Measurements from ENCODE around the gene HID1. TPM values are rescaled to one million over a fixed set of nuclear protein-coding genes. Genes with fewer than 3 reads are reported as not detected.

Gene HID1
- total RNA-seq, 1 experiment from 2014 or later = 43.8 TPM

GRCh38 chr17:75004371-75004770, 31.8 kb upstream of the HID1 start:
- intact Hi-C loops (cut with micrococcal nuclease) = no loop called here
- Histone ChIP-seq H4K20me1 (ENCODE audit: insufficient read depth) (no peaks in the 10 kb centered on the region), H3K9ac (ENCODE audit: low read length) (no peak overlapping the region), H3K4me1 (ENCODE audit: control insufficient read depth in 1 of 2, insufficient read depth in 2 of 2, low read length in 2 of 2) (peaks cover 0 to 3% of the 10 kb centered on the region in 2 experiments; a peak in 1 of 4 replicates), H3K27ac (ENCODE audit: low read depth, low read length) (no peak overlapping the region), H3K4me2 (ENCODE audit: low read length) (no peak overlapping the region), H3K36me3 (ENCODE audit: control insufficient read depth in 1 of 2, insufficient read depth in 2 of 2, low read length in 2 of 2) (peaks cover 4 to 19% of the 10 kb centered on the region in 2 experiments; a peak in 2 of 4 replicates), H3K9me3 (ENCODE audit: control insufficient read depth in 1 of 2, insufficient read depth in 1 of 2, low read depth in 1 of 2, low read length in 2 of 2) (no peaks in the 10 kb centered on the region), H3K79me2 (ENCODE audit: insufficient read depth, low read length) (no peaks in the 10 kb centered on the region), H3K4me3 (replicated peaks in 1 of 2; ENCODE audit: low read depth in 1 of 2, low read length in 2 of 2) (no peak overlapping the region), H3K9me2 (ENCODE audit: insufficient read depth) (no peaks in the 10 kb centered on the region), H2AFZ (ENCODE audit: low read depth, low read length, poor library complexity, severe bottlenecking) (no peak overlapping the region), H3K27me3 (ENCODE audit: insufficient read depth, low read length) (no peaks in the 10 kb centered on the region)
- RAD21 ChIA-PET (ENCODE audit: low non-redundant PET in 1 of 2, low total read pairs in 2 of 2, uncharacterized antibody in 2 of 2, unreplicated experiment in 2 of 2) = no interaction called here
- POLR2A ChIA-PET = no interaction called here
- CTCF ChIA-PET = interaction anchor here (4.0 kb wide), 1 partner anchor 43 kb away, joined by 32 read pairs; no protein-coding TSS in a partner anchor
- ATAC-seq = no peak
- no peak for DNase-seq (ENCODE audit: low read depth, low spot score)
- BruUV-seq (replicated peaks) = no TSS peak
- no peak for TF ChIP-seq REST (IDR thresholded peaks at IDR 0.05; ENCODE audit: low read depth)
- no peak for TF ChIP-seq ELF1 (IDR thresholded peaks at IDR 0.05; ENCODE audit: borderline replicate concordance, low read depth)
- no peak for TF ChIP-seq ZBTB33 (IDR thresholded peaks at IDR 0.05; ENCODE audit: extremely low read depth, insufficient replicate concordance, low read length)
- no peak for TF ChIP-seq ZNF274 (IDR thresholded peaks at IDR 0.05; ENCODE audit: low read depth, low read length)
- no peak for TF ChIP-seq CEBPB (IDR thresholded peaks at IDR 0.05; ENCODE audit: low read depth)
- no peak for TF ChIP-seq EGR1 (IDR thresholded peaks at IDR 0.05; ENCODE audit: low read depth)
- TF ChIP-seq ATF3 (IDR thresholded peaks at IDR 0.05) = no peak
- no peak for TF ChIP-seq MAX (IDR thresholded peaks at IDR 0.05)
- TF ChIP-seq YY1 (IDR thresholded peaks at IDR 0.05; ENCODE audit: extremely low read depth, insufficient replicate concordance, low read depth, low read length) = no peak
- TF ChIP-seq SIN3A (IDR thresholded peaks at IDR 0.05; ENCODE audit: low read depth) = no peak
- TF ChIP-seq JUND (IDR thresholded peaks at IDR 0.05) = no peak
- no peak for TF ChIP-seq TCF7L2 (IDR thresholded peaks at IDR 0.05; ENCODE audit: borderline replicate concordance, extremely low read depth, insufficient read depth, insufficient read length)
- TF ChIP-seq POLR2A (IDR thresholded peaks at IDR 0.05; ENCODE audit: borderline replicate concordance, extremely low read depth, insufficient read depth, insufficient read length) = no peak
- no peak for TF ChIP-seq SRF (IDR thresholded peaks at IDR 0.05; ENCODE audit: low read depth)
- TF ChIP-seq EZH2 (IDR thresholded peaks at IDR 0.05) = no peak
